IPS-NIHi7 (cell line): Measurements from ENCODE around the gene TBL1XR1.
"Not testable (repeated sequence)": the region's sequence is repeated elsewhere in the genome, so short reads cannot be mapped to it uniquely, and the experiment has no call there.

ENCODE experiments used
- DNase-seq: peaks from one replicate; pipeline ENCODE4 v3.0.0; 2012; ENCODE audit warnings: mixed read lengths; ENCODE audit errors: extremely low spot score

TBL1XR1 gene

DNA sequence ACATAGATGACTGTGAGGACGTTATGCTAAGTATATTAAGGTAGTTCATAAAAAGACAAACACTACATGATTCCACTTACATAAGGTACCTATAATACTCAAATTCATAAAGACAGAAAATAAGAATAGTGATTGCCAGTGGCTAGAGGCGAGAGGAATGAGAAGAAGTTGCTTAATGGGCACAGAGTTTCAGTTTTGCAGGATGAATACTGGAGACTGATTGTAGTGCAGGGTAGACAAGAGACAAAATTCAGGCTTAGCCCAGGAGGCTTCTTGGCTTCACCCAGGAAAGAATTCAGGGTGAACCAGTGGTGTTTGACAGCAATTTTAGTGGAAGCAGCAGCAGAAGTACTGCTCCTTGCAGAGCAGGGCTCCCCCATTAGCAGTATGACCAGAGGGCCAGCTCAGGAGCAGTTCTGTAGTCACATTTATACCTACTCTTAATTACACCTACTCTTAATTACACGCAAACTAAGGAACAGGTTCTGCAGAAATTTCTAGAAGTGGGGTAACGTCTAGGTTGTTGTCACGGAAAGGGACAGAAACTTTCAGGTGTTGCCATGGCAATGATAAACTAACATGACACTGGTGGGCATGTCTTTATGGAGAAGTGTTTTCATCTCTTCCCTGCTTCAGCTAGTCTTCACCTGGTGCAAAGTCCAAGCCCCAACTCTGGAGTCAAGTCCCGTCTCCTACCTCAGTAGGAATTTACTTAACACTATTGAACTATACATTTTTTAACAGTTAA is 55.2 kb downstream of the TBL1XR1 start:
- no peak for DNase-seq

DNA sequence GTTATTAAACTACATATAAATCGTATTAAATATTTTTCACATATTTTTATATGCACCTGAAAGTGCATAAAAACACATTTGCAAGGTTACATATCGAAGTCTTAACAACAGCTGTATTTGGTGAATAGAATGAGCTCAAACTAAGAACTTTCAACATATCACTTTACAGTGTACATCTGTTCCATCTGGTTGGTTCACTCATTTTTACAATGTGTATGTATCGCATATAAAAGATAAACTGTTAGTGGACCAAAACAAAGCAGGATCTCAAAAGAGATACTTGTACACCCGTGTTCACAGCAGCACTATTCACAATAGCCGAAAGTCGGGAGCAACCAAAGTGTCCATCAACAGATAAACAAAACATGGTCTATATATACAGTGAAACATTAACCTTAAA is 55.8 kb downstream of the TBL1XR1 start:
- no peak for DNase-seq

DNA sequence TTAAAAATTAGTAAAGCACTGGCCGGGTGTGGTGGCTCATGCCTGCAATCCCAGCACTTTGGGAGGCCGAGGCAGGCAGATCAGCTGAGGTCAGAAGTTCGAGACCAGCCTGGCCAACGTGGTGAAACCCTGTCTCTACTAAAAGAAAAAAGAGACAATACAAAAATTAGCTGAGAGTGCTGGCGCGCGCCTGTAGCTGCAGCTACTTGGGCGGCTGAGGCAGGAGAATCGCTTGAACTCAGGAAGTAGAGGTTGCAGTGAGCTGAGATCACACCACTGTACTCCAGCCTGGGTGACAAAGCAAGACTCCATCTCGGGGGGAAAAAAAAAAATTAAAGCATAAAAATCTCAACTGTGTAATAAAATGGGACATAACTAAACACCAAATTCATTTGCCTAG is 58.1 kb downstream of the TBL1XR1 start:
- DNase-seq: not testable (repeated sequence)

DNA sequence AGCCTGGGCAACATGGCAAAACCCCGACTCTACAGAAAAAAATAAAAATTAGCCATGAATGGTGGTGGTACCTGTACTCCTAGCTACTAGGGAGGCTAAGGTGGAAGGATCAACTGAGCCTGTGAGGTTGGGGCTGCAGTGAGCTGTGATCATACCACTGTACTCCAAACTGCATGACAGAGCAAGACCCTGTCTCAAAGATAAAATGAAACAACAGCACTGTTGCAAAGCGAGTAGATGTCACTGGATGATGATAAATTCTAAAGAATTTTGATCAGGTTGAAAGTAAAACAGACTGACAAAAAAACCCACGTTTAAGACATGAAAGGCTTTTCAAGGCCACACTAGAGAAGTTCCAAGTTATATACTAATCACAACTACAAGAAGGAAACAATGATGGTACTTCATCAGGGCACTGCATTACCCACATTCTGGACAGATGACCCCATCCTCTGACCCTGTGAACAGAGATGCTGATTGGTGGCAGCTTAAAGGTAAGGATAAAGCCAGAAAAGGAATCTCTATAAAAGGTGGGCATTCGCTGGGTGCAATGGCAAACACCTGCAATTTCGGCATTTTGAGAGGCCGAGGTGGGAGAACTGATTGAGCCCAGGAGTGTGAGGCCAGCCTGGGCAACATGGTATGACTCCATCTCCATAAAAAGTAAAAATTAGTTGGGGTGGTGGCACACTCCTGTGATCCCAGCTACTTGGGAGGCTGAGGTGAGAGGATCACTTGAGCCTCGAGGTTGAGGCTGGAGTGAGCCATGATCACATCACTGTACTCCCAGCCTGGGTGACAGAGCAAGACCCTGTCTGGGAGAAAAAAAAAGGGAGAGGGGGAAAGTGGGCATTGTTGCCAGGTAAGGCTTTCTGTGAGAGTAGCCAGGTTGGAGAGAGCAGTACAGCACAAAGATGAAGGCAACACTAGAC is 59.2 kb downstream of the TBL1XR1 start:
- DNase-seq: no peak

DNA sequence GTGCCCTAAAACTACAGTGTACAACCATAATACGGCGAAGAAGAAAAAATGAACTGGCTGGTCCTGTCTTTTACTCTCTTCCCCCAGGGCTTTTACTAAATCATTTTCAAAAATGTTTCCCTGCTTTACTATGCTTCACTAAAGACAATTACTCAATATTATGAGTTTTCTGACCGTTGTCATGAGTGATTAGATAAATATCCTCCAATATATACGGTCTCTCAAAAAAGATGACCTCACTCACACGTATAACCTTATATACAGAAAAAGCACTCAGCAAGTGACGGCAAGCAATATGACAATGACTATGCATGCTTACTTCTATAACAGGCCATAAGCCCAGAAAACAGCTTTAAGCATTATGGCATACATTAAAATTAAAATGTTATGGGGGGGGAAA is 60.5 kb downstream of the TBL1XR1 start:
- no peak for DNase-seq

DNA sequence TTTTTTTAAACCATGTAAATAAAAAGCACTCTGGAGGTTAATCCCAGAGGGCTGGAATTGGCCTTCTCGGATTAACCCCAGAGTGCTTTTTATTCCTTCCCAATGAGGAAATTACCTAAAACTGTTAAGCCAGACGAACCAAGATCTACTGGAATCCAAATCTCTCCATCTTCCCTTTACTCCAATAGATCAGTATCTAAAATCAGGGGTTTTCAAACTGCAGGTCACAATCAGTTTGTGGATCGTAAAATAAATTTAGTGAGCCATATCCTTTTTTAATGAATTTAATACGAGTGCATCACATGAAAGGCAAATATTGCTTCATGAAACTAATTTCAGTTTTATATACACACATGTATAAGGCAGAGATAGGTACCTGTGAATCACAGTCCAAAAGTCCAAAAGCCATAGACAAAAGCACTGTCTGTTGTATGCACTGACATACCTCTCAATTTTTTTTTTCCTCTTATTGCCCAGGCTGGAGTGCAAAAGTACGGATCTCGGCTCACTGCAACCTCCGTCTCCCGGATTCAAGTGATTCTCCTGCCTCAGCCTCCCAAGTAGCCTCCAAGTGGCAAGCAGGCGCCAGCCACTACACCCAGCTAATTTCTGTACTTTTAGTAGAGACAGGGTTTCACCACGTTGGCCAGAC is 61.3 kb downstream of the TBL1XR1 start:
- DNase-seq: no peak

DNA sequence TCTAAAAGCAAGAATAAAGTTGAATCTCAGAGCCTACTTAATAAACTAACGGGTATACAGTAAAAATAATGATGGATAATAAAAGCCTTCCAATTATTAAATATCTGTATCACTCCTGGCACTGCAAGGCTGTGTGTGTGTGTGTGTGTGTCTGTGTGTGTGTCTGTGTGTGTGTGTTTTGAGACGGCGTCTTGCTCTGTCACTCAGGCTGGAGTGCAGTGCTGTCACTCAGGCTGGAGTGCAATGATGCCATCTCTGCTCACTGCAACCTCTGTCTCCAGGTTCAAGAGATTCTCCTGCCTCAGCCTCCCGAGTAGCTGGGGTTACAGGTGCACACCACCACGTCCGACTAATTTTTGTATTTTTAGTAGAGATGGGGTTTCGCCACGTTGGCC is 62.5 kb downstream of the TBL1XR1 start:
- DNase-seq: no peak

DNA sequence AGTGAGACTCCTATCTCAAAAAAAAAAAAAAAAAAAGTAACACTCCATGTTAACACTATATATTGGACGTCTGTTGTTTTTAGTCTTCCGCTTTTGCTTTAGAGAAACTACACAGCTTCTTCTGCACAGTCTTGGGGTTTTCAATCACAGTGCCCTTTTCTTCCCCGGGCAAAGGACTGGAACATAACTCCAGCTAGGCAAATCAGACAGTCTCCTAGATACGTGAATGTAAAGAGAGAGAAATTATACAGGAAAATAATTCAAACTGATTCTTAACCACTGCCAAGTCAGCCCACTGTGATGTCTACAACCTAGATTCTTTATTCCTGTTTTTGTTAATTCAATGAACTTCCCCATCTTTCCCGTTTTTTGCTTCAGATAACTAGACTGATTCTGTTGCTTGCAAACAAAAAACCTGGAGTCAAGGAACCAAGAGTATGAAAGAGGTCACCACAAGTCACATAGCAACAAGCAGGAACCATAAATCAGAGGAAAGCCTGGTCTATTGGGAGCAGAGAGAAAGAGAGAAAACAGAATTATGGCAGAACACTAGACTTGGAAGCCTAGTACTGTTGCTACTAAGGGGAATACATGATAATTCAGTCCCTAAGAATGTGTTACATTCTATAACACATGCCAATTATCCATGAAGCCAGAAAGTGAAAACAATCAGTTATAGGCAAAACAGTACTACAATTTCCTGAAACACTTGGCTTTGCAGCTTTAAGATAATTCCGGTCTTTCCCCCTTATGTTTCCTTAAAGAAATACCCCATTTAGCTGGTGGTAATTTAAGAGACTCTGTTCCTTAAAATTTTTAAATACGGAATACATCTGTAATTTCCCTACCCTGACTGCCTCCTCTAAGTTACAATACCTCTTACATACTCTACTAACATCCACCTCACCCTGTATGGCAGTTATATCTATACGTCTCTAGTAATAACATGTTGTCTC is 63.1 kb downstream of the TBL1XR1 start:
- no peak for DNase-seq

DNA sequence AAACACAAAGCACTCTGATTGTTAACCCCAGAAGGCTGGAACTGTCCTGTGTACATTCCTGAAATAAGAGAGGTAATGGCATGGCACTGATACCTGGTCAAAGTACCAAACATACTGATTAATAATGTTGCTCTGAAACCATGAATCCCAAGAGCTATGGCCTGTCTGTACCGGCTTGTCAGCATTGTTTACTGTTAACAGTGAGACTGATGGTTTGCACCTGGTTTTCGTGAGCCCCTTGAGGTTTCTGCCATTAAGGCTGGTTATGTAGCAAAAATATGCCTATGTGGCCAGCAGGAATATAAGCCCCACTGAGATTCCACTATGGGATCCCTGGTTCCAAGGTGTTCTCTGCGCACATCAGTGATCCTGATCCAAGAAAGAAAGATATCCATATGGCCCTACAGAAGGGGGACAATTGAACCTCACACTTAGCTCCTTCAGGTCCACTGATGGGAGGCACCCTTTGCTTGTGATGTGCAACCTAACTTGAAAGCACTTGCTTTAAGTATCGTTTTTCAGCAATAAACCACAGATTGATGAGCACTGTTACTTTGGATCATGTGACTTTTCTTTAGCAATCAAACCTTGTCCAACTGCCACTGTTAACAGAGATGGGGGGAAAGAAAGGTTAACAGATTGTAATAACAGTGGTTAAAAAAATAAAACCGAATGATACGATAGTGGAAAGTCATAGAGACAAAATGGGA is 65.2 kb downstream of the TBL1XR1 start:
- no peak for DNase-seq

DNA sequence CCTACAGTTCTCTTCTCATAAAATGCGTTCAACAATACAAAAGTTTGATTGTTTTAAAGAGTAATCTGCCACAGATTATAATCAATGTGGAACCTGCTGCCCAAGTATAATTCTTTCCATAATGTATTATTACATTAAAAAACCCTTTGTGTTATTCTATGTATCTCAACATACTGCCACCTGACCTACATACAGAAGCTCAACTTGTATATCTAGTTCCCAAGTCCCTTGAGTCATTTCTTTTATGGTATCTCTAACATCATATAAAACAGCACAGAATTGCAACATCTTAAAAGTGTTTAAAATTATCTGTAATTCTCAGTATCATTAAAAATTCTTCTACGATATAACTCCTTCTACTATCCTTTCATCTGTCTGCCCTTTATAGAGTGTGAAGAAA is 70.3 kb downstream of the TBL1XR1 start:
- no peak for DNase-seq

DNA sequence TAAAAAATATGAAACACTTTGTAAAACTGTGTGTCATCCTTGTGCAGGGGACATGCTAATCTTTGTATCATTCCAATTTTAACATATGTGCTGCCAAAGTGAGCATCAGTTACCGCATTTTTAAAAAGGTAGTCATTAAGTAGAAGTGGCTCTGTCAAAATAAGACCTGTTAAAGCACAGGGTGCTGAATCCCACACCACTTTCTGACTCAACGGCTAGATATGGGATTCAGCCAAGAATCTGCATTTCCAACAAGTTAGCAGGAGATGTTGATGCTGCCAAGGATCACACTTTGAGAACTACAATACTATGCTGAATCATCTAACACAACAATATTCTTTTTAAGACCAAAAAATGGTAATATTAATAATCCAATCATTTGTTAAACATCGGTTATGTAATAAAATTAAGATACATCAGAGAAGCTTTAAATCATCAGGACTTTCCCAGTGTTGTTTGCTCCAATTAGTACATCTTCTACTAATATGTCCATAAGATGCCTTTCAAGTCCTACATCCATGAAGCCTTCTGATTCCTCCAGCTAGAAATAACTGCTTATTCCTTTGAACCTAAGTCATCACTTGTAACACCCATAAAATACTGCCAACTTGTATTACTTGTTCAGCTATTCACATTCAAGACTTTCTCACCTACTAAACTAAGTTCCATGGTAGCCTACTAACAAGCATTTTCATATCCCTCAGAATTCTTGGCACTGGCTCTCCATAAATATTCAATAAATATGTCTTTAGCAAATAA is 71.1 kb downstream of the TBL1XR1 start:
- no peak for DNase-seq

DNA sequence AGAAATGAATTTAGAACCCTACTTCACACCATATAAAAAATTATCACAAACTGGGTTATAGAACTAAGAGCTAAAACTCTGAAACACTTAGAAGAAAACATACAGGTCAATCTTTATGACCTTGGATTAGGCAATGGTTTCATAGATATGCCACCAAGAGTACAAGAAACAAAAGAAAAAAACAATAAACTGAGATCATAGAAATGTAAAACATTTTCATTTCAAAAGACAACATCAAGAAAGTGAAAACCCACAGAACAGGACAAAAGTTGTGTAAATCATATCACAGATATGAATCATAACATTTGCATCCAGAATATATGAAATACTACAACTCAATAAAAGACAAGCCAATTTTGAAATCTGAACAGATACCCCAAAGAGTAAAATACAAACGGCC is 72.4 kb downstream of the TBL1XR1 start:
- DNase-seq: no peak

DNA sequence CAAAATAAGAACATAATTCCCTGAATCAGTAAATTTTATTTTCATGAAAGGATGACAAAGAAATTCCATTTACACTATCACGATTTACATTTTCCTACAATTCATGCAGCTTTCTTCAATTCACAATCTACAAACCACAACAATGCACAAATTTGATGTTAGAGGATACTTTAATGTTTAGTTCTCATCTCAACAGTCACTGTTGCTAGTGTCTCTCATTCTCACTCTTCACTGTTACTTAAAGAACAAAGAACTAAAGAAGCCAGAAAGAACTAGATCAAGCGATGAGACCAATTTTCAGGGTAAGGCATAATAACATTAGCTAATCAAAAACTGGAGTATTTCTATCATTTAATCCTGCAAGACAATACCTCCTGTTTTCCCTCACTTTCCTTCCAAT is 73.5 kb downstream of the TBL1XR1 start:
- no peak for DNase-seq

DNA sequence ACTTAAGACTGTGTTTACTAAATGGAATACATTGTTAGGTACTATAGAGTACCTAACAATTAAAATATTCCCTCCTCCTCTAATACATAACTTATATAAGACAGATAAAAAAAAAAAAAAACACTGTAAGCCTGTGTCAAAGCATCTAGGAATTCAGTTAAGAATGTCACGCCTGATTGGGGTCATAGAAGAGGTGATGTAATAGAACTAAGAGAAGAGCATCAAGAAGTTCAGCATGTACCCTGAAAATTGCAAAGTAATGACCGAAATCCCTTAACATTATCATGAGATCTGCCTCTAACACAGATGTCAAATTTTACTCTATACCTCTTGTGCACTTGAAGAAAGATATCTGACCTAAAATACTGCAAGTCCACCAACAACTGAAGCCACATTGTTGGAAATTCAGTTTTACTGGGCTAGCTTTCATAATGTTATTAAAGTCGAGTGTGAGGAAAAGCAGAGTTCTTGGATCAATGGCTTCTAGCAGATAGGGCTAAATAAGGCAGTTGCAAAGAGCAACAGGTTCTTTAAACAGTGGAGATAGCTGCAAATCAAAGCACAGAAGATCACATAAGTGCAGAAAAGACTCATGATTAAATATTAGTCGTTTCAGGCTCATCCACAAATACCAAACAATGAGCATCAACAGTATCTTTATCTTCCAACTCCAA is 75.0 kb downstream of the TBL1XR1 start:
- DNase-seq: no peak

DNA sequence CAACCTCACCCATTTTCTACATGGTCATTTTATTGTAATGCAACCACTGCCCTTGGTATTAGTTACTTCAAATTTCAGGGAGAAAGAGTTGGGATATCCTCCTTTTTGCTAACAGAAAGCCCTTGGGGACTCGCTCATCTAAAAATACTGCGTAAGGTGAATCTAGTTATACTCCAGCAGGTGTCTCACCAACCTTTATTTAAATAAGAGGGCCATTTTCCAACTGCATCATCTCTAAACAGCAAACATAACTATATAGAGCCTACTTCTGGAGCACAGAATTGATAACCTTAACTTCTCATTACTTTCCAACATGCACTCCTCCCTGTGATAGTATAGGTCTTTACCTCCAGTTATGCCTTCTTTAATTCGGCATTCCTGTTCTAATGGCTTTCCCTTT is 77.5 kb downstream of the TBL1XR1 start:
- DNase-seq: no peak

DNA sequence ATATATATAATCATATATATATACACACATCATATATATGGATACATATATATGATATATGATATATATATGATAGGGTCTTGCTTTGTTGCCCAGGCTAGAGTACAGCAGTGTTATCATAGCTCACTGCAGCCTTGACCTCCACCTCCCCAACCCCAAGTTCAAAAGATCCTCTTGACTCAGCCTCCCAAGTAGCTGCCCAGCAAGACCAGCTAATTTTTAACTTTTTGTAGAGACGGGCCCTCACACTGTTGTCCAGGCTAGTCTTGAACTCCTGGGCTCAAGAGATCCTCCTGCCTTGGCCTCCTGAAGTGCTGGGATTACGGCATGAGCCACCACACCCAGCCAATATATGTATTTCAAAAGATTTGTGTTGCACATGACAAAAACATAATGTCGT is 83.0 kb downstream of the TBL1XR1 start:
- DNase-seq: no peak

DNA sequence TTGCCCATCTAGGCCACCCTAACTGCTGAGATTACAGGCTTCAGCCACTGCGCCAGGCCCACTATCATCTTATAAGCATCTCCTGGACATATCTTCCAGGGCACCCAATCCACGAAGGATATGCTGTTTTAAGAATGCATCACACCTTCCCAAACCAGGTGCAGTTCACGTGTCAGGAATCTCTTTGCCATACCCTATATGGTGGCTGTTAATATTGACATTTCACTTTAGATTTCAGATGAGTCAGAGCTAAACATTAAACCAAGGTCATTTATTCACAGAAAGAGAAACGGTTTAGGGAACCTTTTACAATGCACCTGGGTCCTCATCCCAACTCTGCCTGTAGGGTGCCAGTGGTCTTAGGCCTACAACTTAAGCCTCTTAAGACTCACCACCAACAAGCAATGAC is 85.7 kb downstream of the TBL1XR1 start:
- no peak for DNase-seq

DNA sequence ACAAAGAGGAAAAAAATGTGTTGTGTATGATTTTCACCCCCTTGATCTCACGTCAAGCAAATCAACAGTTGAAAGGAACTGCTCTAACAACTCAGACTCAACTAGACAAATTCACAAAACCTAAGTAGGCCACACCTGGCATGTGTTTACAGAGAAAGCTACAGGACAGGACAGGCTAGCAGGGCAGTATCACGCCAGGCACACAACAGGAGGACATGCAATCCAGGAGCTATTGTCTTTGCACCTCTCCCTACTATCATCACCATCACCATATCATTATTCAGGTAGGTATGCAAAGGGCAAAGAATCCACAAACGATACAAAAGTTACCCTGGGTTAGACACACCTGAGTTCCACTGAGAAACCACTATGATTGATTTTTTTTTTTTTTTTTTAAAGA is 86.4 kb downstream of the TBL1XR1 start:
- DNase-seq: no peak

DNA sequence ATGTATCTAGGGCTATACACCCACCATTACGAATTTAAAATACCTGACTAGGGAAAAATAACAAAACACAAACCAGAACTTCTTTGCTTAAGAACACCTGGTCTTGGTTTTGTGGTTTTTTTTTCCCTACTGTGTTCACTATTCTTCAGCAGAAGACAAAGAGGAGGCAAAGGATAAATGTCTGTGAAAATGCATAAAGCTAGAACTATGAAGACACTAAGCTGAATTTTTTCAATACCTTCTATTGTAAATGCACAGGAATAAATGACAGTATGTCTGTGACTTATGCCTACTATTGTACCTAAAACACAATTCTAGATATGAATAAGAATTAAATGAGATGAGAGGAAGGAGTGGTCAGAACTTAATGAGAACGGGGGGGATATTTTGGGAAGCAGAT is 86.9 kb downstream of the TBL1XR1 start:
- no peak for DNase-seq
